Mononuclear cell (primary cell): Measurements from ENCODE around the gene NVL. TPM values are rescaled to one million over a fixed set of nuclear protein-coding genes. Genes with fewer than 3 reads are reported as not detected.
"Not testable (repeated sequence)": the region's sequence is repeated elsewhere in the genome, so short reads cannot be mapped to it uniquely, and the experiment has no call there.

Experiments
- H3K27me3 ChIP-seq: 2 replicates; pipeline ENCODE4 v1.6.0; 2011; ENCODE audit warnings: low read length, control low read depth; ENCODE audit not compliant: insufficient read depth
- H3K4me1 ChIP-seq: 2 replicates; pipeline ENCODE4 v1.5.1; 2011; ENCODE audit warnings: mild to moderate bottlenecking, low read length, control low read depth; ENCODE audit not compliant: insufficient read depth
- H3K4me3 ChIP-seq: 2 replicates; pipeline ENCODE4 v1.5.1; 2011; ENCODE audit warnings: mild to moderate bottlenecking, low read length, moderate library complexity
- H3K9me3 ChIP-seq: 2 replicates; pipeline ENCODE4 v1.5.1; 2011; ENCODE audit warnings: low read depth, mild to moderate bottlenecking, control low read depth, low read length
- total RNA-seq: library from RNA; depleted of rRNA; stranded (reverse); fragments of >200 nt; gene quantifications from one replicate; pipeline ENCODE4 v1.2.3, GENCODE V29; 2012

The NVL gene
- total RNA-seq, 1 donor, result 20.0 TPM

- Histone ChIP-seq H3K4me1 (no peaks in the 10 kb centered on the region), H3K4me3 (no peak overlapping the region), H3K27me3 (no peaks in the 10 kb centered on the region), H3K9me3 (peaks cover 8% of the 10 kb centered on the region)
Observed at GRCh38 chr1:224348137-224348536, 18.2 kb upstream of the NVL start.

GRCh38 chr1:224343679-224344078 is 13.7 kb upstream of the NVL start:
- Histone ChIP-seq H3K4me1 (peaks cover 7% of the 10 kb centered on the region), H3K9me3 (peaks cover 8% of the 10 kb centered on the region), H3K4me3 (no peak overlapping the region), H3K27me3 (no peaks in the 10 kb centered on the region)

GRCh38 chr1:224340453-224341384 is 10.7 kb upstream of the NVL start:
- peak overlapping the region; percentile 38 for H3K4me3 ChIP-seq
- H3K9me3 ChIP-seq, H3K27me3 ChIP-seq, H3K4me1 ChIP-seq: not testable (repeated sequence)

- H3K27me3 ChIP-seq, result no peaks in the 10 kb centered on the region
- peaks cover 8% of the 10 kb centered on the region for H3K9me3 ChIP-seq
- H3K4me3 ChIP-seq, result no peak overlapping the region
- peaks cover 7% of the 10 kb centered on the region for H3K4me1 ChIP-seq
Observed at GRCh38 chr1:224339442-224340033, 9.6 kb upstream of the NVL start.

GRCh38 chr1:224338150-224338838 is 8.3 kb upstream of the NVL start:
- Histone ChIP-seq H3K4me1 (peaks cover 7% of the 10 kb centered on the region), H3K27me3 (no peaks in the 10 kb centered on the region), H3K4me3 (no peak overlapping the region), H3K9me3 (no peaks in the 10 kb centered on the region)

GRCh38 chr1:224333939-224334786 is 4.2 kb upstream of the NVL start:
- Histone ChIP-seq H3K4me3 (no peak overlapping the region), H3K4me1 (peaks cover 17% of the 10 kb centered on the region), H3K9me3 (no peaks in the 10 kb centered on the region), H3K27me3 (no peaks in the 10 kb centered on the region)

- H3K9me3 ChIP-seq, result no peaks in the 10 kb centered on the region
- H3K27me3 ChIP-seq, result no peaks in the 10 kb centered on the region
- H3K4me1 ChIP-seq, result peaks cover 24% of the 10 kb centered on the region
- H3K4me3 ChIP-seq, result no peak overlapping the region
Observed at GRCh38 chr1:224333309-224333926, 3.4 kb upstream of the NVL start.

- Histone ChIP-seq H3K4me1 (peaks cover 31% of the 10 kb centered on the region), H3K4me3 (no peak overlapping the region), H3K9me3 (no peaks in the 10 kb centered on the region), H3K27me3 (no peaks in the 10 kb centered on the region)
Observed at GRCh38 chr1:224331824-224332223, 1.9 kb upstream of the NVL start.

GRCh38 chr1:224331326-224331725 is 1.4 kb upstream of the NVL start:
- Histone ChIP-seq H3K4me3 (no peak overlapping the region), H3K9me3 (no peaks in the 10 kb centered on the region), H3K4me1 (peaks cover 34% of the 10 kb centered on the region), H3K27me3 (no peaks in the 10 kb centered on the region)

GRCh38 chr1:224329484-224329841 is 509 bp downstream of the NVL start:
- H3K4me1 ChIP-seq, result peaks cover 34% of the 10 kb centered on the region
- peak overlapping the region; percentile 95 for H3K4me3 ChIP-seq
- H3K27me3 ChIP-seq, result no peaks in the 10 kb centered on the region
- H3K9me3 ChIP-seq, result no peaks in the 10 kb centered on the region

GRCh38 chr1:224328644-224329043 is 1.3 kb downstream of the NVL start:
- Histone ChIP-seq H3K9me3 (no peaks in the 10 kb centered on the region), H3K27me3 (no peaks in the 10 kb centered on the region), H3K4me1 (peaks cover 34% of the 10 kb centered on the region), H3K4me3 (no peak overlapping the region)

- peaks cover 28% of the 10 kb centered on the region for H3K4me1 ChIP-seq
- no peaks in the 10 kb centered on the region for H3K9me3 ChIP-seq
- H3K4me3 ChIP-seq, result no peak overlapping the region
- H3K27me3 ChIP-seq, result no peaks in the 10 kb centered on the region
Observed at GRCh38 chr1:224325959-224326358, 4.0 kb downstream of the NVL start.

- Histone ChIP-seq H3K4me1 (peaks cover 2% of the 10 kb centered on the region), H3K27me3 (no peaks in the 10 kb centered on the region), H3K4me3 (no peak overlapping the region), H3K9me3 (no peaks in the 10 kb centered on the region)
Observed at GRCh38 chr1:224321706-224322105, 8.3 kb downstream of the NVL start.

- no peaks in the 10 kb centered on the region for H3K4me1 ChIP-seq
- H3K9me3 ChIP-seq, result no peaks in the 10 kb centered on the region
- no peak overlapping the region for H3K4me3 ChIP-seq
- H3K27me3 ChIP-seq, result no peaks in the 10 kb centered on the region
Observed at GRCh38 chr1:224317383-224318045, 12.5 kb downstream of the NVL start.
